GM12878 (cell line): ENCODE data around the gene GPR18. TPM values are rescaled to one million over a fixed set of nuclear protein-coding genes. Genes with fewer than 3 reads are reported as not detected.

Experiments used
- ATF2 ChIP-seq: IDR thresholded peaks from 2 replicates; pipeline ENCODE4 v1.6.1; 2012; ENCODE audit warnings: low read length, inconsistent platforms
- BCL11A ChIP-seq: IDR thresholded peaks from 2 replicates; pipeline ENCODE4 v1.6.1; 2011; ENCODE audit warnings: low read depth, low read length
- E4F1 ChIP-seq: fragments of 450-650 bp; IDR thresholded peaks from 2 replicates; pipeline ENCODE4 v1.6.1; 2018; ENCODE audit warnings: borderline replicate concordance, mild to moderate bottlenecking; ENCODE audit not compliant: partially characterized antibody
- ETV6 ChIP-seq, 2 experiments: fragments of 450-650 bp in 1 of 2; IDR thresholded peaks in 1 of 2; conservative IDR thresholded peaks in 1 of 2; 2 replicates each; pipeline ENCODE4 v1.6.1; 2014; ENCODE audit warnings: antibody characterized with exemption in 1 of 2, borderline replicate concordance in 1 of 2, low read depth in 1 of 2, mild to moderate bottlenecking in 1 of 2, moderate library complexity in 1 of 2
- HDGF ChIP-seq: fragments of 450-650 bp; IDR thresholded peaks from 2 replicates; pipeline ENCODE4 v1.6.1; 2016; ENCODE audit warnings: antibody characterized with exemption
- IKZF1 ChIP-seq: fragments of 450-650 bp; conservative IDR thresholded peaks from 2 replicates; pipeline ENCODE4 v1.6.1; 2017; ENCODE audit warnings: antibody characterized with exemption, mild to moderate bottlenecking
- IKZF2 ChIP-seq, 2 experiments: fragments of 450-650 bp; IDR thresholded peaks; 2 replicates each; pipeline ENCODE4 v1.6.1; 2017; ENCODE audit warnings: mild to moderate bottlenecking in 2 of 2, moderate library complexity in 2 of 2
- NBN ChIP-seq: fragments of 450-650 bp; IDR thresholded peaks from 2 replicates; pipeline ENCODE4 v1.6.1; 2016
- NKRF ChIP-seq: fragments of 450-650 bp; conservative IDR thresholded peaks from 2 replicates; pipeline ENCODE4 v1.6.1; 2017; ENCODE audit warnings: mild to moderate bottlenecking, moderate library complexity
- POLR2AphosphoS2 ChIP-seq: IDR thresholded peaks from 2 replicates; pipeline ENCODE4 v1.6.1; 2011; ENCODE audit warnings: low read depth, mild to moderate bottlenecking, low read length, improper control_type of control experiment, moderate library complexity
- PRDM15 ChIP-seq: fragments of 450-650 bp; formaldehyde crosslinking; IDR thresholded peaks from 2 replicates; pipeline ENCODE4 v1.4.0; 2020; ENCODE audit warnings: mild to moderate bottlenecking, moderate library complexity
- RUNX3 ChIP-seq: IDR thresholded peaks from 2 replicates; pipeline ENCODE4 v1.6.1; 2012; ENCODE audit warnings: low read length, inconsistent platforms
- SREBF2 ChIP-seq: IDR thresholded peaks from 2 replicates; pipeline ENCODE4 v1.6.1; 2012; ENCODE audit warnings: mild to moderate bottlenecking, low read length
- ZNF207 ChIP-seq: fragments of 450-650 bp; IDR thresholded peaks from 2 replicates; pipeline ENCODE4 v1.6.1; 2014; ENCODE audit warnings: antibody characterized with exemption, mild to moderate bottlenecking, borderline replicate concordance
- polyA plus RNA-seq, 11 experiments: library from polyadenylated mRNA; depleted of rRNA in 4 of 11; unstranded in 6 of 11; stranded (reverse) in 5 of 11; fragments of >200 nt; fragmentation: Nextera tagmentation in 4 of 11; fragmentation: Illumina TruSeq in 1 of 11; extraction: Ambion mirVana in 4 of 11; extraction: Trizol in 1 of 11; gene quantifications; 1 replicate in 1 of 11; 2 replicates in 10 of 11; pipeline versions ENCODE4 v1.2.1 to v1.2.3, GENCODE V29; 2011 to 2016; ENCODE audit warnings: inconsistent platforms in 2 of 11, missing spikeins in 2 of 11, low read depth in 1 of 11
- total RNA-seq, 4 experiments: library from RNA; depleted of rRNA in 3 of 4; stranded (reverse); fragments of >200 nt in 3 of 4; fragmentation: Illumina TruSeq in 1 of 4; extraction: Trizol in 1 of 4; gene quantifications; 2 replicates each; pipeline versions ENCODE4 v1.2.1 to v1.2.3, GENCODE V29; 2013 to 2021

GPR18 gene
- total and polyA plus RNA-seq, 10 of the 15 experiments (the other 5 are each of a cell fraction or from before 2014, with no cell fraction given), result 3.3 to 12.9 (median 5.2) TPM

GRCh38 chr13:99303863-99304521 lies 45.8 kb upstream of the GPR18 start (continued):
- TF ChIP-seq ZNF207, result no peak
- TF ChIP-seq BCL11A, result 0 out of 2 replicates have a peak, but pooled peaks have one; percentile 7
- no peak for TF ChIP-seq PRDM15 (CRISPR knock-in tag)
- TF ChIP-seq ATF2, result peak; percentile 8; the same call in 1 of the 2 replicates
- TF ChIP-seq IKZF2 (IDR thresholded peaks at IDR 0.05), result peak in 1 of 2 experiments; percentile 22; a peak in 2 of 4 replicates
- peak; percentile 59 for TF ChIP-seq IKZF1
- TF ChIP-seq HDGF, result peak; percentile 81; the same call in 1 of the 2 replicates
- 0 out of 2 replicates have a peak, but pooled peaks have one; percentile 27 for TF ChIP-seq NBN
- peak; percentile 77 for TF ChIP-seq RUNX3
- TF ChIP-seq ETV6 (conservative IDR thresholded peaks at IDR 0.05 in 1 of 2, IDR thresholded peaks at IDR 0.05 in 1 of 2; ENCODE audit: borderline replicate concordance in 1 of 2, low read depth in 1 of 2), result no peak
- TF ChIP-seq E4F1, result no peak
- TF ChIP-seq POLR2AphosphoS2, result peak; percentile 67; the same call in 1 of the 2 replicates
- 0 out of 2 replicates have a peak, but pooled peaks have one; percentile 26 for TF ChIP-seq NKRF
- no peak for TF ChIP-seq SREBF2
